Eye (tissue), 1 donor: ENCODE measurements around the gene SLC8A1.
A peak's percentile ranks its signal among the peaks of the same experiment; 100 is the strongest.
"Not testable (repeated sequence)": the region's sequence is repeated elsewhere in the genome, so short reads cannot be mapped to it uniquely, and the experiment has no call there.

Experiments
- DNase-seq: peaks from one replicate; pipeline ENCODE4 v3.0.0-alpha.2; 2015

Gene SLC8A1

DNA sequence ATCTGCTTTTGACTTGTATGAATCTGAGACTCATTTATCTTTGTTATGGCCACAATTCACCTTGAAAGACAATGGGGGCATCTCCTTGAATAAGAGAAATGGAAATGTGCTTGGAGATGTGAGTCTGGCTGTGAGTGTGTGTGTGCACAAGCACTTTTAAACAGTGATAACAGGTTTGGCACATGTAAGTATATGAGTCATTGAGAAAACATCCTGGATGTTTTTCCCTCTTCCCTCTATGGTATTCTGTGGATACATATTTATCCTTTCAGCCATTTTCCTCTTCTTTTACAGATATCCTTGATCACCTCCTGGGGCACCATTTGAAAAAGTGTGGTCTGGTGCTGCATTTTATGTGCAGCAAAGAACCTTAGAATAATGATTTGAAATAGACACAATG, 355.5 kb downstream of the SLC8A1 start:
- no peak for DNase-seq

- no peak for DNase-seq
Measured at GRCh38 chr2:40095000-40095399, 356.9 kb downstream of the SLC8A1 start.

GRCh38 chr2:40094451-40094850, 357.4 kb downstream of the SLC8A1 start:
- no peak for DNase-seq

DNA sequence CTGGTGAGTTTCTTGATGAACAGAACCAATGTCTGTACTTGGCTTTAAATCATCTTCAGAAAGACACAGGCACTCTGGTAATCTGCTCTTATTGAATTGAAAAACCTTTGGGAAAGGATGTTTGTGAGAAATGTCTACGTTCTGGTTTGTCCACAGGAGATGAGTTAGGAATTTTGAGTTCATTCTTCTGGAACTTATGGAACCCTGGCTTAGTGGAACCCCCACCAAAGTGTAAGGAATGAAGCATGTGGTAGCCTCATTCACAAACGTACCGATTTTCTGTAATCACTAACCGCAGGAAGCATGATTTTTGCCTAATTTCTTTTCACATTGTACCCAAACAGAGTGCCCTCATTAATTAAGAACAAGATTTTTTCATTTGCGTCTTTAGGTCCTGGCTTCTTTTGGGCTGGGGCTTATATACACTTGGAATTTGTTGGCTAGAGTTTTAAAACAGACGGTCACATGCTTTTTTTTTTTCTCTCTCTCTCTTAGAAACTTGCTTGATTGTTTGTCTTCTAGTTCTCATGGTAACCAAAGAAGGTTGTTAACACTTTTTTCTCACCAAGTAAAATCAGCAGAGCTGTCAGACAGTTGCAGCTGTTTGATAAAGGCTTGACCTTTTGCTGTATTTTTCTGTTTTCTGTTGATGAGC, 358.7 kb downstream of the SLC8A1 start:
- DNase-seq = no peak

- no peak for DNase-seq
Measured at GRCh38 chr2:40090044-40090443, 361.8 kb downstream of the SLC8A1 start.

DNA sequence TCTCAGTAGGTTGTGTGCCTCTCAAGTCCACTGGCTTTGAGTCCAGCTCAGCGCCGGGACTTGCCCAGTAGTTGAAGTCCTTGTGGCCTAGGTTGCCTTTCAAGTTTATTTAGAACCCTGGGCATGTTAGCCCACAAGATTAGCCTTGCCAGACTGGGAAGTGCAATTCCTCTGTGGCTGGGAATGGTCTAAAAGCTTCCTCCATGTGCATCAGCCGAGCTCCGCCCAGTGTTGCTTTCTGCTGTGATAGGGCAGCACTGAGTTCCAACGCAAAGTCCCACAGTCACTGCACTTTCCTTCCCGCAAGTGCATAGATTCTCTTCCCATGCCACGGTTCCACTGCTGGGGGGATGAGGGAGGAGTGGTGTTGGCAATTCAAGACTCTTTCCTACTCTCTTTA, 364.0 kb downstream of the SLC8A1 start:
- DNase-seq = no peak

GRCh38 chr2:40087434-40087833, 364.5 kb downstream of the SLC8A1 start:
- DNase-seq = no peak

GRCh38 chr2:40085786-40086185, 366.1 kb downstream of the SLC8A1 start:
- no peak for DNase-seq

GRCh38 chr2:40073336-40073735, 378.6 kb downstream of the SLC8A1 start:
- not testable (repeated sequence) for DNase-seq

DNA sequence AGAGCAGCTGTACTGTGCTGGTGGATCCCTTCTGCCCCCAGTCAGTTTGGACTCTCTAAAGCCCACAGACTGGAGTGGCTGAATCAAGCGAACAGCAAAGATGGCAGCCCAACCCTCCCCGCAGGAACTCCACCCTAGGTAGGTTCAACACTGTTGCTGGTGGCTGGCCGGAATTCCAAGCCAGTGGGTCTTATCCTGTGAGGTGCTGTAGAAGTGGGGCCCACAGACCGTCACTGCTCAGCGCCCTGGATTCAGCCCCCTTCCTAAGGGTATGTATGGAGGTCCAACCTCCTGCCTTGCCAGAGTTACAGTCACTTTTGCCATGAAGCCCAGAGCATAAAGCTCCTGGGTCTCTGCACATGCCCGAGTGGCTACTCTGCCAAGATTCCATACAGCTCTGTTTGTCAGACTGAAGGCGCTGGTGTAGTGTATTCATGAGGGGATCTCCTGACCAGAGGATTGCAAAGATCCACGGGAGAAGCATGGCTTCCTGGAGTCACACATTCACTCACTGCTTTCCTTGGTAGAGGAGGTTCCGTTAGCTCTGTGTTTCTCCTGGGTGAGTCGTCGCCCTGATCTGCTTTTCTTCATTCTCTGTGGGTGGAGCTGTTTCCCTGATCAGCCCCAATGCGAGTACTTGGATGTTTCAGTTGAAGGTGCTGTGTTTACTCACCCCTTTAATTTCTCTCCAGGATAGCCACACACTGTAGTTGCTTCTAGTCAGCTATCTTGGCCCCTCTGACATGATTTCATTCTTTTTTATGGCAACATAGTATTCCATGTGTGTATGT, 379.3 kb downstream of the SLC8A1 start:
- DNase-seq = no peak

DNA sequence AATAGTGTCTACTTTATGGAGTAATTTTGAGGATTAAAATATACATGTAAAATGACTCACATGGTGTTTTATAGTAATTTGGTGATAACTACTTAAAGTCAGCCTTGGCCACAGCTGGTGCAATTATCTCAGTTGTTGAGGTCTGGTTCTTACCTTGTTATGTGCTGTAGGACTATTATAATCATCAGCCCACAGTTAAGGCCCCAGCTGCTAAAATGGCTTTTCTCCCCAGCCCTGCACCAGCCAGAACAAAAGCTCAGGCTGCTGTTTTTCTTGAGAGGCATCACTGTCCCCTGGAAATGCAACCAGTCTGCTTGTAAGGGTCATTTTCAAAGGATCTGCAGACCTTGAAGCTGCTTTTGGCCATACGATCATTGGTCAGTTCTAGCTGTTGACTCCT, 389.5 kb downstream of the SLC8A1 start:
- no peak for DNase-seq

GRCh38 chr2:40049781-40050180, 402.1 kb downstream of the SLC8A1 start:
- peak; percentile 54 for DNase-seq

- DNase-seq = no peak
Measured at GRCh38 chr2:40048506-40048905, 403.4 kb downstream of the SLC8A1 start.

GRCh38 chr2:40047406-40047805, 404.5 kb downstream of the SLC8A1 start:
- no peak for DNase-seq
